Testis (tissue), 3 donors: Measurements from ENCODE around the gene THEMIS2. TPM values are rescaled to one million over a fixed set of nuclear protein-coding genes. Genes with fewer than 3 reads are reported as not detected.
"Not testable (repeated sequence)": the region's sequence is repeated elsewhere in the genome, so short reads cannot be mapped to it uniquely, and the experiment has no call there.

Experiments used
- DNase-seq: peaks from one replicate; pipeline ENCODE4 v3.0.0-alpha.2; 2019
- H3K27ac ChIP-seq, 2 donors: fragments of 200-600 bp; sonication (generic); one replicate each; pipeline ENCODE4 v1.5.1; 2019
- H3K27me3 ChIP-seq: fragments of 200-600 bp; sonication (generic); one replicate; pipeline ENCODE4 v1.5.1; 2019
- H3K36me3 ChIP-seq: fragments of 200-600 bp; sonication (generic); one replicate; pipeline ENCODE4 v1.5.1; 2017; ENCODE audit warnings: low read depth; ENCODE audit errors: missing control alignments
- H3K4me1 ChIP-seq: fragments of 200-600 bp; sonication (generic); one replicate; pipeline ENCODE4 v1.5.1; 2019
- H3K4me3 ChIP-seq, 2 donors: fragments of 200-600 bp; sonication (generic); one replicate each; pipeline ENCODE4 v1.5.1; 2017 to 2019
- H3K9me3 ChIP-seq: fragments of 200-600 bp; sonication (generic); one replicate; pipeline ENCODE4 v1.5.1; 2017
- POLR2A ChIP-seq: fragments of 450-650 bp; IDR thresholded peaks from one replicate; pipeline ENCODE4 v1.6.1; 2017; ENCODE audit warnings: antibody characterized with exemption, mild to moderate bottlenecking, moderate library complexity
- WGBS, 2 donors: methylation state at CpG; one replicate each; pipeline ENCODE4 v1.1.5; 2018; 5-methylcytosine and 5-hydroxymethylcytosine counted together
- intact Hi-C: fragments of 100-400 bp; cut with DNase I; formaldehyde crosslinking; loops from one replicate; pipeline ENCODE4 v1.15.1; 2023; ENCODE audit warnings: low total_unique reads
- polyA plus RNA-seq: library from polyadenylated mRNA; stranded (reverse); fragments of 350-450 nt; fragmentation: Illumina TruSeq; extraction: RNeasy Lipid Tissue Mini Kit (QIAGEN cat#74804); gene quantifications from one replicate; pipeline ENCODE4 v1.2.3, GENCODE V29; 2014; ENCODE audit warnings: low read depth, low replicate concordance; ENCODE audit not compliant: insufficient read depth
- total RNA-seq, 2 donors: library from RNA; depleted of rRNA; stranded (reverse); fragments of >200 nt; gene quantifications; one replicate each; pipeline ENCODE4 v1.2.3, GENCODE V29; 2016
- TF ChIP-seq, protein P1 (sequence below), 3 experiments: fragments of 450-650 bp in 2 of 3; fragments of 200-600 bp in 1 of 3; sonication (generic) in 1 of 3; IDR thresholded peaks; one replicate each; pipeline ENCODE4 v1.5.1; 2016 to 2019; ENCODE audit warnings: antibody characterized with exemption in 3 of 3, mild to moderate bottlenecking in 2 of 3, moderate library complexity in 1 of 3

THEMIS2 gene
- total and polyA plus RNA-seq, 3 donors from 2014 or later, result 56.9 to 132 (median 103) TPM

- Histone ChIP-seq H3K27me3 (no peaks in the 10 kb centered on the region), H3K4me1 (peaks cover 7% of the 10 kb centered on the region), H3K36me3 (no peaks in the 10 kb centered on the region), H3K4me3 (no peak overlapping the region), H3K9me3 (no peaks in the 10 kb centered on the region), H3K27ac (no peak overlapping the region)
- TF ChIP-seq, protein P1, sequence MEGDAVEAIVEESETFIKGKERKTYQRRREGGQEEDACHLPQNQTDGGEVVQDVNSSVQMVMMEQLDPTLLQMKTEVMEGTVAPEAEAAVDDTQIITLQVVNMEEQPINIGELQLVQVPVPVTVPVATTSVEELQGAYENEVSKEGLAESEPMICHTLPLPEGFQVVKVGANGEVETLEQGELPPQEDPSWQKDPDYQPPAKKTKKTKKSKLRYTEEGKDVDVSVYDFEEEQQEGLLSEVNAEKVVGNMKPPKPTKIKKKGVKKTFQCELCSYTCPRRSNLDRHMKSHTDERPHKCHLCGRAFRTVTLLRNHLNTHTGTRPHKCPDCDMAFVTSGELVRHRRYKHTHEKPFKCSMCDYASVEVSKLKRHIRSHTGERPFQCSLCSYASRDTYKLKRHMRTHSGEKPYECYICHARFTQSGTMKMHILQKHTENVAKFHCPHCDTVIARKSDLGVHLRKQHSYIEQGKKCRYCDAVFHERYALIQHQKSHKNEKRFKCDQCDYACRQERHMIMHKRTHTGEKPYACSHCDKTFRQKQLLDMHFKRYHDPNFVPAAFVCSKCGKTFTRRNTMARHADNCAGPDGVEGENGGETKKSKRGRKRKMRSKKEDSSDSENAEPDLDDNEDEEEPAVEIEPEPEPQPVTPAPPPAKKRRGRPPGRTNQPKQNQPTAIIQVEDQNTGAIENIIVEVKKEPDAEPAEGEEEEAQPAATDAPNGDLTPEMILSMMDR (IDR thresholded peaks at IDR 0.05), result no peak
- TF ChIP-seq POLR2A, result no peak
- intact Hi-C loops, result loop anchor here (10.0 kb wide), 1 partner anchor 160 kb away; the partner anchor contains the start of gene IFI6
- DNase-seq, result no peak
Measured at GRCh38 chr1:27835046-27835445, 37.3 kb upstream of the THEMIS2 start.

DNA sequence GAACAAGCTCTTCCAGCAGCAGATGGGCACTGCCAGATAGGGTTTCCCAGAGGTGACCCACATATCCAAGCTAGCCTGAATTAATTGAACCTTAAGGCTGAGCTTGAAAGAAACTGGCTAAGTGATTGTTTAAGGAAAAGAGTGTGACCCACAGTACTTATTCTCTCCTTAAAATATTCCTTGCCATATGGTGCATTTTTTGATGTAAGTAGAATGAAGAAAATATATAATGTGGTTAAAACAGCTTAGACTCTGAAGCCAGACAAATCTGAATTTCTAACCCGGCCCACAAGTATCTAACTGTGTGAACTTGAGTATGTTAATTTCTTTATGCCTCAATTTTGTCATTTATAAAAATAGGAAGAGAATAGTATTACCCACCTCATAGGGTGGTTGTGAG is 36.8 kb upstream of the THEMIS2 start:
- Histone ChIP-seq H3K9me3 (no peaks in the 10 kb centered on the region), H3K27me3 (no peaks in the 10 kb centered on the region), H3K4me3 (no peak overlapping the region), H3K36me3 (no peaks in the 10 kb centered on the region), H3K4me1 (peaks cover 7% of the 10 kb centered on the region), H3K27ac (no peak overlapping the region)
- no peak for DNase-seq
- TF ChIP-seq, protein P1 (IDR thresholded peaks at IDR 0.05), result no peak
- TF ChIP-seq POLR2A, result no peak
- 80 to 95% methylated on average over 1 of the region's 1 CpG for WGBS, 2 donors
- intact Hi-C loops, result loop anchor here (10.0 kb wide), 1 partner anchor 161 kb away; the partner anchor contains the start of gene IFI6

DNA sequence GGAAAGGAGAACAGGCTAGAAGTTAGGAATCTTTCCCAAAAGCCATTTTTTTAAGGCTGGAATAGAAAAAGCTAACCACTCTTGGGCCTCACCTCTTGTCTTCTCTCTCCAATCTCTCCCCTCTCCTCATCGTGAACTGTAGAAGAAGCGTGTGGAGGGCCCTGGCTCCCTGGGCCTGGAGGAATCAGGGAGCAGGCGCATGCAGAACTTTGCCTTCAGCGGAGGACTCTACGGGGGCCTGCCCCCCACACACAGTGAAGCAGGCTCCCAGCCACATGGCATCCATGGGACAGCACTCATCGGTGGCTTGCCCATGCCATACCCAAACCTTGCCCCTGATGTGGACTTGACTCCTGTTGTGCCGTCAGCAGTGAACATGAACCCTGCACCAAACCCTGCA is 22.4 kb upstream of the THEMIS2 start:
- WGBS, 2 donors, result 95 to 100% methylated on average over 6 to 7 of the region's 7 CpGs
- no peaks in the 10 kb centered on the region for H3K36me3 ChIP-seq

DNA sequence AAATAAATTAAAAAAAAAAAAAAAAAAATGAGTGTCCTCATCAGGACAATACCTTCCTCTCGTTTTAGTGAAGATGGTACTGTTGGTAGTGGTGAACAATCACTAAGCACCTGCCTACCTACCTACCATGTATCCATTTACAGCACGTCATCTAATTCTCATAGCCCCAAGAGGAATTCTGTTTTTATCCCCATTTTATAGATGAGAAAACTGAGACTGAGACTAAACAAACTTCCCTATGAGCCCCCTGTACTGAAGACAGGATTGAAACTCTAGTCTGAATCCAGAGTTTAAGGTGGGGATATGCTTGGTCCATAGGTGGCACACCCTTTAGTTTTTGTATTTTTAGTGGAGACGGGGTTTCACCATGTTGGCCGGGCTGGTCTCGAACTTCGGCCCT is 17.3 kb upstream of the THEMIS2 start:
- Histone ChIP-seq H3K4me1 (peaks cover 8% of the 10 kb centered on the region), H3K27me3 (no peaks in the 10 kb centered on the region), H3K27ac (no peak overlapping the region), H3K9me3 (no peaks in the 10 kb centered on the region), H3K36me3 (no peaks in the 10 kb centered on the region), H3K4me3 (no peak overlapping the region)
- TF ChIP-seq, protein P1 (IDR thresholded peaks at IDR 0.05), result no peak
- no peak for TF ChIP-seq POLR2A
- intact Hi-C loops, result no loop called here
- no peak for DNase-seq
- WGBS, 2 donors, result 85 to 86% methylated on average over 6 of the region's 6 CpGs

More for the DNA sequence above, 22.4 kb upstream of the THEMIS2 start:
- intact Hi-C loops, result no loop called here
- no peaks in the 10 kb centered on the region for H3K9me3 ChIP-seq
- no peak for TF ChIP-seq POLR2A
- TF ChIP-seq, protein P1 (IDR thresholded peaks at IDR 0.05), result no peak
- DNase-seq, result no peak
- H3K4me3 ChIP-seq, result no peak overlapping the region
- H3K4me1 ChIP-seq, result no peaks in the 10 kb centered on the region
- H3K27ac ChIP-seq, result no peak overlapping the region
- no peaks in the 10 kb centered on the region for H3K27me3 ChIP-seq

- intact Hi-C loops, result no loop called here
- TF ChIP-seq POLR2A, result no peak
- TF ChIP-seq, protein P1 (IDR thresholded peaks at IDR 0.05), result no peak
- no peak for DNase-seq
- H3K27ac ChIP-seq, result no peak overlapping the region
- H3K4me3 ChIP-seq, result no peak overlapping the region
- H3K36me3 ChIP-seq, result no peaks in the 10 kb centered on the region
- H3K9me3 ChIP-seq, result no peaks in the 10 kb centered on the region
- H3K4me1 ChIP-seq, result peaks cover 8% of the 10 kb centered on the region
- no peaks in the 10 kb centered on the region for H3K27me3 ChIP-seq
- WGBS, 2 donors, result 77 to 79% methylated on average over 11 to 12 of the region's 12 CpGs
Measured at GRCh38 chr1:27856561-27857343, 15.6 kb upstream of the THEMIS2 start.

GRCh38 chr1:27857552-27857951 is 14.8 kb upstream of the THEMIS2 start:
- H3K9me3 ChIP-seq, H3K27ac ChIP-seq, DNase-seq, H3K4me1 ChIP-seq, H3K4me3 ChIP-seq, H3K36me3 ChIP-seq, H3K27me3 ChIP-seq, intact Hi-C loops: not testable (repeated sequence)
- 82 to 87% methylated on average over 11 of the region's 11 CpGs for WGBS, 2 donors
